Naive thymus-derived CD8-positive, alpha-beta T cell (primary cell): ENCODE data around the gene NUDT7. TPM values are rescaled to one million over a fixed set of nuclear protein-coding genes. Genes with fewer than 3 reads are reported as not detected.

Source experiments
- ATAC-seq, 2 donors: fragments of 150-1000 bp; cut with Tn5 transposase in 1 of 2; sonication (Bioruptor Pico), chemical (Tn5 transposase) in 1 of 2; 1 replicate in 1 of 2; 2 replicates in 1 of 2; pipeline ENCODE4 v1.10.0; 2021; ENCODE audit warnings: mild to moderate bottlenecking in 2 of 2, moderate library complexity in 2 of 2
- POLR2A ChIA-PET: fragments of 350-600 bp; sonication (Branson Sonifier 250); formaldehyde crosslinking; loops from one replicate; lab custom pipeline; 2021; ENCODE audit warnings: antibody characterized with exemption; lab: Charles Lee
- DNase-seq, 10 donors: peaks; one replicate each; pipeline versions ENCODE4 v3.0.0 to v3.0.0-alpha.2; 2020 to 2022
- H3K27ac Mint-ChIP-seq, 10 donors: one replicate each; pipeline ENCODE4 v1.8.0; 2020 to 2022; ENCODE audit warnings: mild to moderate bottlenecking in 10 of 10, mixed read lengths in 10 of 10, moderate library complexity in 4 of 10, inconsistent platforms in 1 of 10
- H3K27me3 Mint-ChIP-seq, 5 donors: one replicate each; pipeline ENCODE4 v1.8.0; 2021 to 2022; ENCODE audit warnings: mixed read lengths in 5 of 5
- H3K36me3 Mint-ChIP-seq, 3 donors: one replicate each; pipeline ENCODE4 v1.8.0; 2020 to 2022; ENCODE audit warnings: mixed read lengths in 3 of 3, mild to moderate bottlenecking in 2 of 3, inconsistent platforms in 1 of 3
- H3K4me1 Mint-ChIP-seq, 4 donors: one replicate each; pipeline ENCODE4 v1.8.0; 2021 to 2022; ENCODE audit warnings: mixed read lengths in 4 of 4
- H3K4me3 Mint-ChIP-seq, 10 donors: one replicate each; pipeline ENCODE4 v1.8.0; 2020 to 2022; ENCODE audit warnings: mild to moderate bottlenecking in 10 of 10, mixed read lengths in 10 of 10, moderate library complexity in 6 of 10, inconsistent platforms in 1 of 10
- H3K9me3 Mint-ChIP-seq, 9 donors: one replicate each; pipeline ENCODE4 v1.8.0; 2020 to 2022; ENCODE audit warnings: mixed read lengths in 9 of 9, mild to moderate bottlenecking in 3 of 9, inconsistent platforms in 1 of 9, moderate library complexity in 1 of 9
- polyA plus RNA-seq, 3 donors: library from polyadenylated mRNA; unstranded; fragments of 300-500 nt; fragmentation: Illumina TruSeq; gene quantifications; one replicate each; pipeline ENCODE4 v1.2.3, GENCODE V29; 2021
- total RNA-seq, 8 experiments: library from RNA in 2 of 8; stranded (reverse) in 2 of 8; gene quantifications; one replicate each; pipeline ENCODE4 v1.2.3 and lab custom pipeline; 2021 to 2026

NUDT7 gene
- total and polyA plus RNA-seq, 5 experiments from 2014 or later: 5.5 to 18.5 (median 11.6) TPM

DNA sequence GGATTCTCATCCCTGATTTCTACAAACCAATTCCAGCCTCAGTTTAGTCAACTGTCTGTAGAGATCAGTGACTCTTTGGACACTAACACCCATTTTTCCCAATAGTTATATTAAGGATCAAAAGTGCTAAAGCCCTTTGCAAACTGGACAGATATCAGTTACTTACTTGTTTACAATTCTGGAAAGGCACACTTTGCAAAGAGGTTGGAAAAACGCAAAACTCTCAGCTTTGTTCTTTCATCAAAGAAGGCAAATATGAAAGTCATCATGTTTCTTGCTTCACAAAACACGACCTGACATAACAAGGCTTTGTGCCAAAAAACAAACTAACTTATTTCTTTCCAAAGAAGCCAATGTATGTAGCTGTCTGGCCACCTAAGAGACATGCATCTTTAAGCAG, 39.9 kb downstream of the NUDT7 start:
- ATAC-seq (no peak), DNase-seq (no peak)
- no peaks in the 10 kb centered on the region for H3K9me3 Mint-ChIP-seq
- H3K27me3 Mint-ChIP-seq: peaks cover 2 to 9% (median 8%) of the 10 kb centered on the region in 5 donors
- H3K36me3 Mint-ChIP-seq: no peaks in the 10 kb centered on the region
- H3K4me1 Mint-ChIP-seq: peaks cover 0 to 2% (median 0%) of the 10 kb centered on the region in 4 donors
- H3K4me3 Mint-ChIP-seq: no peak overlapping the region
- H3K27ac Mint-ChIP-seq: no peak overlapping the region
- POLR2A ChIA-PET: interaction anchor here (0.6 kb wide), 1 partner anchor 332 kb away, joined by 4 read pairs; no protein-coding TSS in a partner anchor

DNA sequence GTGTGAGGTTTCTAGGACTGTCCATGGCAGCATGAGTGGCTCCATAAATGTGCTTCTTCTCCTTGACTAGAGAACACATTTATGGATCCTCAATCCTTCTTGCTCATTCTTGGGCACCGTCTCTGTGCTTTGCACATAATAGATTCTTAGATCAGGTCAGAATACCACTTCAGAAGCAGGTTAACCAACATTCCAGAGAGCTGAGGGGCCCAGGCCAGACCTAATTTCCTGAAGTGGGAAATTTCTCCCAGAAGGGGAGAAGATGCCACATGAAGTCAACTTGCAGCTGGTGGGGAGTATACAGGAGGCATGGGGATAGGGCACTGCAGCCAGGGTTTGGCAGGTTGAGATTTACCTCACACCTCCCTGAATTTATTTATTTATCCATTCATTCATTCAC, 41.7 kb downstream of the NUDT7 start:
- POLR2A ChIA-PET: no interaction called here
- Mint-ChIP-seq H3K27ac (no peak overlapping the region), H3K4me3 (no peak overlapping the region), H3K9me3 (no peaks in the 10 kb centered on the region), H3K36me3 (no peaks in the 10 kb centered on the region), H3K27me3 (peaks cover under 1 to 11% (median 8%) of the 10 kb centered on the region in 5 donors), H3K4me1 (no peaks in the 10 kb centered on the region)
- ATAC-seq (no peak), DNase-seq (no peak)

DNA sequence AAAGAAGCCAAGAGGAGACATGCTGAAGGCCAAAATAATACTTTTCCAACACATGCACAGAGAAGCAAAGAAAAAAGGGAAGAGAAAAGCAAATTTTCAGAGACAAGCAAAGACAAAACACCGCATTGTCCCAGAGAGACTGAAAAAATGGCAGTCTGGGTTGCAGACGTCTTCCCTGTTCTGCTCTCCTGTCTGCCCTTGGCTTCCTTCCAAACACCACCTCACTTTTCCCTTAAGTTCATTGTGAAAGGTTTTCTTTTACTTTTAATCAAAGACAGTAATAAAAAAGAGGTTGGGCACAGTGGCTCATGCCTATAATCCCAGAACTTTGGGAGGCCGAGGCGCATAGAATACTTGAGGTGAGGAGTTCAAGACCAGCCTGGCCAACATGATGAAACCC, 44.9 kb downstream of the NUDT7 start:
- DNase-seq (no peak), ATAC-seq (no peak)
- Mint-ChIP-seq H3K27ac (no peak overlapping the region), H3K36me3 (no peaks in the 10 kb centered on the region), H3K4me1 (no peaks in the 10 kb centered on the region), H3K27me3 (peaks cover 0 to 11% (median 8%) of the 10 kb centered on the region in 5 donors), H3K9me3 (no peaks in the 10 kb centered on the region), H3K4me3 (no peak overlapping the region)
- POLR2A ChIA-PET: no interaction called here

DNA sequence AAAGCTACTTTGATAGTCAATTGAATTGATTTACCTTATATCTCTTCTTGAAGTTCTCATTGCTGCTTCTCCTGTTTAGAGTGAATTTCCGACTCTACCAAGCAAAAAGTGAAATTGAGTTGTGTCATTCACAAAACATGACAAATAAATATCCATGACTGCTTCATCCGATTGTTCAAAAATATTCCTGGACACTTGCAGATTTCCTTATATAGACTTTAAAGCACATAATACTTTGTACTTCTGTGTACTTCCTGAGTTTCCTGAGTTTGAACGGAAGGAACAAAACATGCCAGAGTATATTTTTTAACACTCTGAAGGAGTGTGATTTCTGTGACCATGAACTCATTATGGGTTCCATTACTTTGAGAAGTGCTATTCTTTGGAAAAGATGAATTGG, 45.5 kb downstream of the NUDT7 start:
- Mint-ChIP-seq H3K4me1 (no peaks in the 10 kb centered on the region), H3K27me3 (peaks cover 1 to 10% (median 8%) of the 10 kb centered on the region in 5 donors), H3K36me3 (no peaks in the 10 kb centered on the region), H3K27ac (no peak overlapping the region), H3K9me3 (no peaks in the 10 kb centered on the region), H3K4me3 (no peak overlapping the region)
- no peak for DNase-seq
- ATAC-seq: no peak
- POLR2A ChIA-PET: no interaction called here

DNA sequence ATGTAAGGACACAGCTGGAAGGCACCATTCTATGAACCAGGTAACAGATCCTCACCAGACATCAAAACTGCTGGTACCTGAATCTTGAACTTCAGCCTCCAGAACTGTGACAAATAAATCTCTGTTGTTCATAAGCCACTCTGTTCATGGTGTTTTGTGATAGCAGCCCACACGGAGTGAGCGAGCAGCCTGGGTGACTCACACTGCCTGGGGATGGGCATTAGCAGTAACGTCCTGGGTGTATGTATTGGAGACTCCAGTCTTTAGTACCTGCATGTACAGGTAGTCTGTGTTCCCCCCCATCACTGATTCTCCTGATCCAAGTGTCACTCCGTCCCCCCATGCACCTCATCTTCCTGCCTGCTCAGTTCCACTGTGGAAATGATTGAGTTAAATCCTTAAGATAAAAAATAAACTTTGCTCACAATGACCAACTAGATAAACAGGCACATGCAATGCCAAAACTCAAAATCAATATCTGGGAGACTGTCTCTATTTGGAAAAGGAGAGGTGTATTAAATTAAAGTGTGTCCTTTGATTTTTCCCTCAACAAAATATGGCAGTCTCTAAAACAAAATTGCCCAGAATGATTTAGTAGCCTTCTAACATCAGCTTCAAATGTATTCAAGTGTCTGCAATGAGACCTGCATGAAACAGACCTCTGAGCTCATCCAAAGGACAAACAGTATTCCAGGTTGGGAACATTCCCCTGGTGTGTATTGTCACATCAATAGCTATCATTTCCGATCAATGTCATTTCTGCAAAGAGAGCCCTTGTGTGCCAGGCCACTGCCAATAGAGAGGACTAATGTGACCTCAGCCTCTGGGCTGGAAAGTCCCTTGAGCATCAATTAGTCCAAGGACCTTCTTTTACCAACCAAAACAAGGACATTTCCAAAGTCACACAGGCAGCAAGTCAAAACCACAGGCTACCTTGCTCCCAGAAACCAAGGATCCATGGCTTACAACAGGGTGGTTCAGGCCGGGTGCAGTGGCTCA, 53.9 kb downstream of the NUDT7 start:
- H3K27me3 Mint-ChIP-seq: peaks cover 0 to 12% (median 10%) of the 10 kb centered on the region in 5 donors
- no peaks in the 10 kb centered on the region for H3K9me3 Mint-ChIP-seq
- ATAC-seq (no peak), DNase-seq (no peak)
- H3K27ac Mint-ChIP-seq: no peak overlapping the region
- no peaks in the 10 kb centered on the region for H3K36me3 Mint-ChIP-seq
- H3K4me3 Mint-ChIP-seq: no peak overlapping the region
- POLR2A ChIA-PET: no interaction called here
- no peaks in the 10 kb centered on the region for H3K4me1 Mint-ChIP-seq

DNA sequence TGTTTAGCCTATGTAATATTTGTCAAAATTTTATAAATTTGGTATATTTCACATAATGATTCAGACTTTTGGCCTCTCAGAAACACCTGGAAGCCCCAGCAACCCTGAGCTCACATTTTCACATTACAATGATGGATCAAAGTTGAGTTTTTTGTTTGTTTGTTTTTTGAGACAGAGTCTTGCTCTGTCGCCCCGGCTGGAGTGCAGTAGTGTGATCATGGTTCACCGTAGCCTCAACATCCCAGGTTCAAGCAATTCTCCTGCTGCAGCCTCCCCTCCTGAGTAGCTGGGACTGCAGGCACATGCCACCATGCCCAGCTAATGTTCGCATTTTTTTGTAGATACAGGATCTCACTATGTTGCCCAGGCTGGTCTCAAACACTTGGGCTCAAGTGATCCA, 55.4 kb downstream of the NUDT7 start:
- Mint-ChIP-seq H3K9me3 (no peaks in the 10 kb centered on the region), H3K27me3 (peaks cover 0 to 14% (median 9%) of the 10 kb centered on the region in 5 donors), H3K27ac (no peak overlapping the region), H3K4me3 (no peak overlapping the region), H3K36me3 (no peaks in the 10 kb centered on the region), H3K4me1 (no peaks in the 10 kb centered on the region)
- POLR2A ChIA-PET: no interaction called here
- no peak for ATAC-seq
- DNase-seq: no peak

DNA sequence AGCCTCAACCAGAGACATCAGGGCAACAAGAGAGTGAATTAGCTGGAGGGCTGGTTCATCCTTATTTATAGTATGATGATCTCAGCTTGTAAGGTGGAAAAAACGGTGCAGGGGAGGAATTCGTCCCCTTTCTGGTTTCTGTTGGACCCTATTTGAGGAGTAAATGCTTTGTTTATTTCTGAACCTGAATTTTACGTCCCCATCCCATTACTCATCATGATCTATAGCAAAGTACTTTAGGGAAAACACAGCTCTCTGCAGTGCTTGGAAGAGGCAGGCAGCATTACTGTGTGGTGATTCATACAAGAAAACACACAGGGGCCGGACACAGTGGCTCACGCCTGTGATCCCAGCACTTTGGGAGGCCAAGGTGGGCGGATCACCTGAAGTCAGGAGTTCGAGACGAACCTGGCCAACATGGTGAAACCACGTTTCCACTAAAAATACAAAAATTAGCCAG, 58.1 kb downstream of the NUDT7 start:
- Mint-ChIP-seq H3K4me3 (no peak overlapping the region), H3K9me3 (no peaks in the 10 kb centered on the region), H3K27me3 (peaks cover 0 to 12% (median 7%) of the 10 kb centered on the region in 5 donors), H3K4me1 (no peaks in the 10 kb centered on the region), H3K27ac (no peak overlapping the region), H3K36me3 (no peaks in the 10 kb centered on the region)
- DNase-seq (no peak), ATAC-seq (no peak)
- POLR2A ChIA-PET: no interaction called here

DNA sequence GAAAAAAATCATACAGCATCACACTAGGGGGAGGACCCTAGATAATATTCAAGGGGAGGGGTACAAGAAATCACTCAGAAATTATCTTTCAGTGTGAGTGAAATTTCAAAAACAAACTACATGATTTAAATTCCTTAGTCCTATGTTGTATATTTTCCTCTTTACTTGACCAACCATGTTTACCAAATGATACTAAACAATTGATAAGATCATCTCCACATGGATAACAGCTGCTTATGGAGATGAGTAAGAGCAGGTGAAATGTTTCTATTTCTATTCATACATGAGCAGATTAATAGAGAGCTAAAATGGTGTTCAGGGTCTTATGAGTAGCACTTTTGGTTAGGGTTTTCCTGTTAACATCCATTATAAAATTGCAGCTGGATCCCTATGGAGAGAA, 58.8 kb downstream of the NUDT7 start:
- POLR2A ChIA-PET: no interaction called here
- Mint-ChIP-seq H3K27ac (no peak overlapping the region), H3K27me3 (peaks cover 3 to 16% (median 9%) of the 10 kb centered on the region in 5 donors), H3K36me3 (no peaks in the 10 kb centered on the region), H3K4me1 (no peaks in the 10 kb centered on the region), H3K4me3 (no peak overlapping the region), H3K9me3 (no peaks in the 10 kb centered on the region)
- no peak for ATAC-seq
- no peak for DNase-seq

DNA sequence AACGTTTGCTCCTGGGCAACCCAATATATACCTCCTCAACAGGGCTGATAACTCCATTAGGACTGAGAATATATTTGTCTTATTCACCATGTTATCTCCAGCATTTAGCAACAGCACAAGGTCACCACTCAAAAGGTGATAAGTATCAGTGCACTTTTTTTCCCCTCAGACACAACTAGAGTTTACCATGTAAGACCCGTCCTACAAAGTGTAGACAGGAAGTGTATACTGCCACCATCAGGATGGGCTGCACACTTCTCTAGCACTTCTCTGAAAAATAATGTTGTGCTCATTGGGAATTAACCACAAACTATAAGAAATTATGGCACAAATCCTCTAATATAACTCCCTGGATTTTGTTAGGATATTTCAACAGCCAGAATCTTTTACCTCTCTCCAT, 60.4 kb downstream of the NUDT7 start:
- Mint-ChIP-seq H3K4me3 (no peak overlapping the region), H3K27ac (no peak overlapping the region), H3K4me1 (peaks cover 0 to 2% (median 0%) of the 10 kb centered on the region in 4 donors), H3K9me3 (peaks cover 0 to 2% (median 0%) of the 10 kb centered on the region in 9 donors), H3K36me3 (no peaks in the 10 kb centered on the region), H3K27me3 (peaks cover 18 to 32% (median 21%) of the 10 kb centered on the region in 5 donors)
- DNase-seq (no peak), ATAC-seq (no peak)
- POLR2A ChIA-PET: no interaction called here

DNA sequence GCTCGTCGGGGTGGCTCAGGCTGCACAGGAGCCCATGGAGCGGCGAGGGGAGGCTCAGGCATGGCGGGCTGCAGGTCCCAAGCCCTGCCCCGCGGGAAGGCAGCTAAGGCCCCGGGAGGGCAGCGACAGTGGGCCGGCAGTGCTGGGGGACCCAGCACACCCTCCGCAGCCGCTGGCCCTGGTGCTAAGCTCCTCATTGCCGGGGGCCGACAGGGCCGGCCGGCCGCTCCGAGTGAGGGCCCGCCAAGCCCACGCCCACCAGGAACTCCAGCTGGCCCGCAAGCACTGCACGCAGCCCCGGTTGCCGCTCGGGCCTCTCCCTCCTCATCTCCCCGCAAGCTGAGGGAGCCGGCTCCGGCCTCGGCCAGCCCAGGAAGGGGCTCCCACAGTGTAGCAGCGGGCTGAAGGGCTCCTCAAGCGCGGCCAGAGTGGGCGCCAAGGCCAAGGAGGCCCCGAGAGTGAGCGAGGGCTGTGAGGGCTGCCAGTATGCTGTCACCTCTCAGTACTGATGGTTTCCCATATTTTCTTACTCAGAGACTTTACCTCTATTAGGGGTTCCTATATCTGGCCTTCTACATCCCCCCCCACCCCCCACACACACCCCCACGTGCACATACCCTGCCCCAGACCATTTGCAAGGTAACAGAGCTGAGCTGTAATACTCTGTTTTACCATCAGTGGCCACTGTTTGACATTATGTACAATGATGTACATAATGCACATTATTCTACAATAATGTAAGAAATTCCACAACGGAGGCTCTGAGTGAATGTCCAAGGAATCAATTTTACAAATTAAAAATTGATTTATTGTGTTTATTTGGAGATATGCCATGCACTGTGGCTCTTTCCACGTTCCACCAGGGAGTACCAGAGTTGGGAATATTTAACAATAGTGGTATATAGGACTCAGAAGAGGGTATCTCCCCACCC, 62.4 kb downstream of the NUDT7 start:
- no peaks in the 10 kb centered on the region for H3K36me3 Mint-ChIP-seq
- H3K27ac Mint-ChIP-seq: no peak overlapping the region
- no peak for ATAC-seq
- H3K27me3 Mint-ChIP-seq: peaks cover 22 to 38% (median 33%) of the 10 kb centered on the region in 5 donors
- H3K4me1 Mint-ChIP-seq: peaks cover 5 to 15% (median 11%) of the 10 kb centered on the region in 4 donors
- peaks cover 0 to 2% (median 0%) of the 10 kb centered on the region in 9 donors for H3K9me3 Mint-ChIP-seq
- POLR2A ChIA-PET: no interaction called here
- no peak overlapping the region for H3K4me3 Mint-ChIP-seq
- no peak for DNase-seq

DNA sequence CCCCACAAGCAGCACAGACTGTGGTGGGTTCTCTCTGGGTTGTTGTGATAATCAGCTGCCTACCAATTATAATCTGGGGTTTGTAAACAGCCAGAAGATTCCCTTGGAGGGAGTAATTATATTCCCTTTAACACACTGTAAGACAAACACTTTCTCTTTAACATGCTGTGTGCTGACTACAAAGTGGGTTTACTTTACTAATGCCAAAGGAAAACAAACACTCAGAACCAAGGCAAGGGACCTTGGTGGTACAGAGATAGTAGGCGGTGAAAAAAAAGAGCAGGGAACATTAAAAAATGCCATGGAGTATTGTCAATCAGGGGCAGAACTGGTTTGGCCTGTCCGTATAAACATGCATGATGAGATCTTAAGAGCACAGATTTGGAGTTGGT, 63.1 kb downstream of the NUDT7 start:
- ATAC-seq (no peak), DNase-seq (no peak)
- peaks cover 28 to 42% (median 37%) of the 10 kb centered on the region in 5 donors for H3K27me3 Mint-ChIP-seq
- H3K4me3 Mint-ChIP-seq: no peak overlapping the region
- H3K27ac Mint-ChIP-seq: no peak overlapping the region
- no peaks in the 10 kb centered on the region for H3K36me3 Mint-ChIP-seq
- POLR2A ChIA-PET: no interaction called here
- peaks cover 5 to 19% (median 12%) of the 10 kb centered on the region in 4 donors for H3K4me1 Mint-ChIP-seq
- H3K9me3 Mint-ChIP-seq: peaks cover 0 to 2% (median 0%) of the 10 kb centered on the region in 9 donors

DNA sequence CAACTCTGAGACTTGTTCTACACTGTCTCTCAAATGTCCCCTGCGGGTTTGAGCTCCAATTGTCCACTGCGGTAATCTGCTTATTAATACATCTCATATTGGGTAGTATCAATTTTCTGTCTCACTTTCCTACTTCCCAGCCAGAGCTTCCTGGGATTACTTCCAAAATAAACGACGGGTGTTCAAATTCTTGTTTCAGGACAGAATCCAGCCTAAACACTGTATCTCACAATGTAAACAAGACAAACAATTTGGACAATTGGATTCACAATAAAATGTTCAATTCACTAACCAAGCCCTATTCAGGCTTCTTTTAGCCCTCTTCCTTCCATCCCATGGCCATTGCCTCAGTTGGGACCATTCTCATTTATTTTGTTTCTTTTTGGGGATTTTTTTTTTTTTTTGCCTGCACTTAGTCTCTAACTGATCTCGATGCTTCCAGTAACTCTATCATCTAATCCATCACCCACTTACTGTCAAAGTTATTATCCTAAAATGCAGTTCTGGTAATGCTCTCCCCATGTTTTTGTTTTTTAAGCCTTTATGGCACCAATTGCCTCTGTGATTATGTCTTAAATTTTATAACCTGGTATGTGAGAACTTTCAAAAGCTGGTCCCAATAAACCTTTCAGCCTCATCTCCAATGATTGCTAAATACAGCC, 64.0 kb downstream of the NUDT7 start:
- Mint-ChIP-seq H3K4me3 (no peak overlapping the region), H3K9me3 (peaks cover 0 to 2% (median 0%) of the 10 kb centered on the region in 9 donors), H3K36me3 (no peaks in the 10 kb centered on the region), H3K27ac (no peak overlapping the region), H3K27me3 (peaks cover 37 to 52% (median 45%) of the 10 kb centered on the region in 5 donors), H3K4me1 (peaks cover 5 to 19% (median 12%) of the 10 kb centered on the region in 4 donors)
- POLR2A ChIA-PET: no interaction called here
- no peak for DNase-seq
- no peak for ATAC-seq
